ENCODE results near the gene OTUB2. TPM values are rescaled to one million over a fixed set of nuclear protein-coding genes. Genes with fewer than 3 reads are reported as not detected.

The OTUB2 gene
- total and polyA plus RNA-seq, 11 donors = 0.09 to 0.60 (median 0.38) TPM

DNA sequence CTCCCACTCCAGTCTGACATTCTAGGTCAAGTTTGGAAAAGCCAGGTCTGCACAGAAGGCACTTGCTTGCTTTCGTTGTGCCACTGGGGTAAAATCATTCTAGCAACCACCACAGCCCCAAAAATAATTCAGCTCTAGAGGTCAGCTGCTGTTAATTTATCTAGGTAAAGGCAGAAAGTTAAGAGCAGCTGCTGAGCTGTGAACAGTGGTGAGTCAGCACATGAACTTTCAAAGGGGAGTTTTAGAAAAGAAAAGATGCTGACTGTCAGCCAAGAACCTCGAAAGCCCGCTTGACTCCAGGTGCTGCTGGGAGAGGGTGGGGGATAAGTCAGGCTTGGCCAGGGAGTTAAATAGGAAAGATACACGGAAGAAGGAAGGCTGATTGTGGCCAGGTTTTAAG, 16.4 kb upstream of the OTUB2 start:
- Histone ChIP-seq H3K27ac (peak overlapping the region in 1 of 12 donors; percentile 1), H3K4me3 (no peak overlapping the region), H3K36me3 (no peaks in the 10 kb centered on the region), H3K4me1 (peaks cover 0 to 5% (median 0%) of the 10 kb centered on the region in 12 donors), H3K9me3 (no peaks in the 10 kb centered on the region), H3K27me3 (peaks cover 0 to 7% (median 0%) of the 10 kb centered on the region in 9 donors)
- ATAC-seq (peak in 2 of 4 donors; percentile 19 to 43), DNase-seq (no peak)
- TF ChIP-seq, protein P1, sequence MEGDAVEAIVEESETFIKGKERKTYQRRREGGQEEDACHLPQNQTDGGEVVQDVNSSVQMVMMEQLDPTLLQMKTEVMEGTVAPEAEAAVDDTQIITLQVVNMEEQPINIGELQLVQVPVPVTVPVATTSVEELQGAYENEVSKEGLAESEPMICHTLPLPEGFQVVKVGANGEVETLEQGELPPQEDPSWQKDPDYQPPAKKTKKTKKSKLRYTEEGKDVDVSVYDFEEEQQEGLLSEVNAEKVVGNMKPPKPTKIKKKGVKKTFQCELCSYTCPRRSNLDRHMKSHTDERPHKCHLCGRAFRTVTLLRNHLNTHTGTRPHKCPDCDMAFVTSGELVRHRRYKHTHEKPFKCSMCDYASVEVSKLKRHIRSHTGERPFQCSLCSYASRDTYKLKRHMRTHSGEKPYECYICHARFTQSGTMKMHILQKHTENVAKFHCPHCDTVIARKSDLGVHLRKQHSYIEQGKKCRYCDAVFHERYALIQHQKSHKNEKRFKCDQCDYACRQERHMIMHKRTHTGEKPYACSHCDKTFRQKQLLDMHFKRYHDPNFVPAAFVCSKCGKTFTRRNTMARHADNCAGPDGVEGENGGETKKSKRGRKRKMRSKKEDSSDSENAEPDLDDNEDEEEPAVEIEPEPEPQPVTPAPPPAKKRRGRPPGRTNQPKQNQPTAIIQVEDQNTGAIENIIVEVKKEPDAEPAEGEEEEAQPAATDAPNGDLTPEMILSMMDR (IDR thresholded peaks at IDR 0.05) = no peak
- TF ChIP-seq POLR2A (IDR thresholded peaks at IDR 0.05) = no peak
- WGBS, 4 donors = 19 to 30% (median 25%) methylated on average over 4 of the region's 4 CpGs
- intact Hi-C loops (cut with DNase I) = loop anchor here in 2 of 10 donors (10.0 kb wide), 1 partner anchor 355 kb away; no protein-coding TSS in a partner anchor

DNA sequence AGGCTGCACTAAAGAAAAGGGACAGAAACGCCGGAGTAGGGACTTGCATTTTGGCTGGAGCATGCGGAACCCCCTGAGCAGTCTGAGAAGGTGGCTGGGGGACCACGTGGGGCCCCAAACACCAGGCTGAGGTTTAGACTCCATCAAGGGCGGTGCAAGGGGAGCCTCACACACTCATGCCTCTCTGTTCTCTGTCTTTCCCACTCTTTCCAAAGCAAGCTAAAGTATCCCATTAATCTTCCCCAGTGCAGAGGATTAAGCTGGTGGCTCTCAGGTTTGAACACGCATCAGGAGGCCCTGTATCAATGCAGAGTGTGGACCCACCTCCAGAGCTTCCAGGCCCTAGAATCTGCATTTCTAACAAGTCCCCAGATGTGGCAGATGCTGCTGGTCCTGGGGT, 15.5 kb upstream of the OTUB2 start:
- intact Hi-C loops (cut with DNase I) = no loop called here
- H3K36me3 ChIP-seq = no peaks in the 10 kb centered on the region
- no peak overlapping the region for H3K27ac ChIP-seq
- peaks cover 0 to 5% (median 0%) of the 10 kb centered on the region in 12 donors for H3K4me1 ChIP-seq
- TF ChIP-seq POLR2A (IDR thresholded peaks at IDR 0.05) = no peak
- TF ChIP-seq, protein P1 (IDR thresholded peaks at IDR 0.05) = no peak
- H3K4me3 ChIP-seq = no peak overlapping the region
- WGBS, 4 donors = 75 to 93% (median 84%) methylated on average over 6 of the region's 6 CpGs
- ATAC-seq (no peak), DNase-seq (no peak)
- no peaks in the 10 kb centered on the region for H3K9me3 ChIP-seq
- peaks cover 0 to 7% (median 0%) of the 10 kb centered on the region in 9 donors for H3K27me3 ChIP-seq

DNA sequence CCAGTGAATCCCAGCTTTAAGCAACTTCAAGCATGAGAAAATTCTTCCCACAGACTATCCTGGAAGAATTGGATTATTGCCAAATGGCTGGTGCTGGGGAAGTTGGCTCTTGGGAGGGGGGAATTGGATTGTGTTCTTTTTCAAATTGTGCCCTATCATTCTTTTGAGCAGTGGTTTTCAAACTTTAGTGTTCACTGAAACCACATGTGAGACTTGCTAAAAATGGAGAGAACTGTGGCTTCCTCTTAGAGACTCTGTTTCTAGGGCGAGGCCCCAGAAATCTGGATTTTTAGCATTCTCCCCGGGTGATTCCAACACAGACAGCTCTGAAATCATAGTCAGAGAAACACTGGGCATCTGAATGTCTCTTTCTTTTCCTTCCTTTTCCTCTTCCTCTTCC, 14.3 kb upstream of the OTUB2 start:
- H3K9me3 ChIP-seq = no peaks in the 10 kb centered on the region
- H3K4me1 ChIP-seq = peaks cover 0 to 5% (median 0%) of the 10 kb centered on the region in 12 donors
- DNase-seq (no peak), ATAC-seq (no peak)
- no peak overlapping the region for H3K27ac ChIP-seq
- WGBS, 4 donors = 48 to 57% (median 52%) methylated on average over 2 of the region's 2 CpGs
- no peak for TF ChIP-seq POLR2A (IDR thresholded peaks at IDR 0.05)
- TF ChIP-seq, protein P1 (IDR thresholded peaks at IDR 0.05) = no peak
- H3K27me3 ChIP-seq = peaks cover 0 to 7% (median 0%) of the 10 kb centered on the region in 9 donors
- H3K36me3 ChIP-seq = no peaks in the 10 kb centered on the region
- intact Hi-C loops (cut with DNase I) = no loop called here
- no peak overlapping the region for H3K4me3 ChIP-seq

DNA sequence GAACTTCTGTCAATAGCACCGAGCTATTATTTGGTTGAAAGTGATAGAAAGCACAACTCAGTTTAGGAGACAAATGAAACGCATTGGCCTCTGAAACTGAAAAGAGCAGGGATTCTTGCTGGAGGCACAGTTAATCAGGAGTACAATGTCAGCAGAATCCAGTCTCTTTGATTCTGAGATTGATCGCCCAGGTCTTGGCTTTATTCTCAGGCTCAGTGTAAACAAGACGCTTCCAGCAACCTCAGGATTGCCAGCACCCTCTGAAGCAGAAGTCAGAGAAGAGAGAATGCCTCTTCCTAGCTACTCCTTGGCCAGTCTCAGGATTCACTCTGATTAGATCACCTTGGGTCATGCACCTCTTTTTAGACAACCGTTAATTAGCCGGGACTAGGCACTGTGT, 11.8 kb upstream of the OTUB2 start:
- no peaks in the 10 kb centered on the region for H3K9me3 ChIP-seq
- no peak overlapping the region for H3K4me3 ChIP-seq
- WGBS, 4 donors = 64 to 85% (median 80%) methylated on average over 6 of the region's 6 CpGs
- H3K4me1 ChIP-seq = peaks cover 0 to 5% (median 0%) of the 10 kb centered on the region in 12 donors
- intact Hi-C loops (cut with DNase I) = no loop called here
- TF ChIP-seq, protein P1 (IDR thresholded peaks at IDR 0.05) = no peak
- TF ChIP-seq POLR2A (IDR thresholded peaks at IDR 0.05) = no peak
- H3K27me3 ChIP-seq = peaks cover 0 to 7% (median 0%) of the 10 kb centered on the region in 9 donors
- no peak for DNase-seq
- no peak for ATAC-seq
- H3K27ac ChIP-seq = no peak overlapping the region
- no peaks in the 10 kb centered on the region for H3K36me3 ChIP-seq
